H9 (cell line): Measurements from ENCODE around the gene OCIAD1. TPM values are rescaled to one million over a fixed set of nuclear protein-coding genes. Genes with fewer than 3 reads are reported as not detected.
A peak's percentile ranks its signal among the peaks of the same experiment; 100 is the strongest.

Experiments used
- DNase-seq: peaks from one replicate; pipeline ENCODE4 v3.0.0-alpha.2; 2017
- H2AFZ ChIP-seq: one replicate; pipeline ENCODE4 v1.6.1; 2013; ENCODE audit warnings: mild to moderate bottlenecking, low read length, control low read depth, moderate library complexity
- H2AK5ac ChIP-seq: 2 replicates; pipeline ENCODE4 v1.6.1; 2013; ENCODE audit warnings: low read length, control low read depth, mixed read lengths; ENCODE audit not compliant: insufficient read length
- H2BK120ac ChIP-seq: one replicate; pipeline ENCODE4 v1.6.1; 2013; ENCODE audit warnings: low read depth, mild to moderate bottlenecking, low read length, control low read depth, inconsistent platforms; ENCODE audit not compliant: poor library complexity, severe bottlenecking
- H2BK12ac ChIP-seq: 2 replicates; pipeline ENCODE4 v1.6.1; 2013; ENCODE audit warnings: low read length, control low read depth, mixed read lengths, low read depth; ENCODE audit not compliant: insufficient read length
- H2BK15ac ChIP-seq: 2 replicates; pipeline ENCODE4 v1.6.1; 2013; ENCODE audit warnings: low read depth, low read length, control low read depth
- H2BK20ac ChIP-seq: one replicate; pipeline ENCODE4 v1.6.1; 2013; ENCODE audit warnings: low read depth, mild to moderate bottlenecking, low read length, control low read depth, inconsistent platforms; ENCODE audit not compliant: poor library complexity, severe bottlenecking
- H2BK5ac ChIP-seq: 2 replicates; pipeline ENCODE4 v1.6.1; 2013; ENCODE audit warnings: low read length, control low read depth, mixed read lengths; ENCODE audit not compliant: insufficient read length
- H3K14ac ChIP-seq: 2 replicates; pipeline ENCODE4 v1.6.1; 2013; ENCODE audit warnings: low read length, control low read depth; ENCODE audit not compliant: insufficient read depth
- H3K18ac ChIP-seq: 2 replicates; pipeline ENCODE4 v1.6.1; 2013; ENCODE audit warnings: low read depth, mild to moderate bottlenecking, mixed read lengths, low read length, control low read depth; ENCODE audit not compliant: insufficient read length
- H3K23ac ChIP-seq: 2 replicates; pipeline ENCODE4 v1.6.1; 2013; ENCODE audit warnings: low read length, control low read depth, mixed read lengths, low read depth; ENCODE audit not compliant: insufficient read length
- H3K23me2 ChIP-seq: 2 replicates; pipeline ENCODE4 v1.6.1; 2013; ENCODE audit warnings: low read depth, mild to moderate bottlenecking, mixed read lengths, low read length, control low read depth; ENCODE audit not compliant: insufficient read length, poor library complexity, severe bottlenecking
- H3K27ac ChIP-seq: 2 replicates; pipeline ENCODE4 v1.5.1; 2013; ENCODE audit warnings: low read length, control low read depth, mixed read lengths, low read depth; ENCODE audit not compliant: insufficient read length
- H3K27me3 ChIP-seq: 2 replicates; pipeline ENCODE4 v1.6.1; 2013; ENCODE audit warnings: low read length, control low read depth, inconsistent platforms; ENCODE audit not compliant: insufficient read depth
- H3K4ac ChIP-seq: 2 replicates; pipeline ENCODE4 v1.6.1; 2013; ENCODE audit warnings: low read depth, mild to moderate bottlenecking, control low read depth, inconsistent platforms, low read length, moderate library complexity
- H3K4me1 ChIP-seq: 2 replicates; pipeline ENCODE4 v1.6.1; 2013; ENCODE audit warnings: low read length, control low read depth, inconsistent platforms; ENCODE audit not compliant: insufficient read depth
- H3K4me2 ChIP-seq: 2 replicates; pipeline ENCODE4 v1.6.1; 2013; ENCODE audit warnings: low read length, control low read depth, mixed read lengths; ENCODE audit not compliant: insufficient read length, insufficient read depth
- H3K56ac ChIP-seq: 2 replicates; pipeline ENCODE4 v1.6.1; 2013; ENCODE audit warnings: low read depth, mild to moderate bottlenecking, mixed read lengths, low read length, control low read depth; ENCODE audit not compliant: insufficient read length
- H3K79me1 ChIP-seq: 2 replicates; pipeline ENCODE4 v1.6.1; 2013; ENCODE audit warnings: low read depth, mild to moderate bottlenecking, moderate library complexity, low read length, control low read depth, inconsistent platforms; ENCODE audit not compliant: insufficient read depth, poor library complexity, severe bottlenecking
- H3K79me2 ChIP-seq: 2 replicates; pipeline ENCODE4 v1.6.1; 2013; ENCODE audit warnings: low read length, control low read depth, inconsistent platforms; ENCODE audit not compliant: insufficient read depth
- H3K9ac ChIP-seq: 2 replicates; pipeline ENCODE4 v1.6.1; 2013; ENCODE audit warnings: low read length, control low read depth, mixed read lengths; ENCODE audit not compliant: insufficient read length; ENCODE audit errors: extremely low read depth
- H3K9me3 ChIP-seq: one replicate; pipeline ENCODE4 v1.6.1; 2013; ENCODE audit warnings: low read depth, low read length, inconsistent platforms; ENCODE audit not compliant: control insufficient read depth
- H3T11ph ChIP-seq: one replicate; pipeline ENCODE4 v1.6.1; 2013; ENCODE audit warnings: mild to moderate bottlenecking, low read length, control low read depth, inconsistent platforms
- H4K20me1 ChIP-seq: one replicate; pipeline ENCODE4 v1.6.1; 2013; ENCODE audit not compliant: control insufficient read depth, insufficient read length, insufficient read depth
- H4K5ac ChIP-seq: 2 replicates; pipeline ENCODE4 v1.6.1; 2013; ENCODE audit warnings: low read depth, mild to moderate bottlenecking, mixed read lengths, low read length, control low read depth; ENCODE audit not compliant: insufficient read length
- H4K8ac ChIP-seq: replicated peaks from 2 replicates; pipeline ENCODE4 v1.6.1; 2013; ENCODE audit warnings: low read length, control low read depth, mixed read lengths, low read depth; ENCODE audit not compliant: insufficient read length
- H4K91ac ChIP-seq: 2 replicates; pipeline ENCODE4 v1.6.1; 2013; ENCODE audit warnings: low read depth, mild to moderate bottlenecking, moderate library complexity, mixed read lengths, low read length, control low read depth; ENCODE audit not compliant: insufficient read length
- H3K27ac Mint-ChIP-seq, 3 experiments: 2 replicates in 2 of 3; 3 replicates in 1 of 3; pipeline ENCODE4 v1.8.0; 2020 to 2021; ENCODE audit warnings: mixed read lengths in 3 of 3, mild to moderate bottlenecking in 1 of 3, moderate library complexity in 1 of 3
- H3K27me3 Mint-ChIP-seq: 2 replicates; pipeline ENCODE4 v1.8.0; 2021; ENCODE audit warnings: low read depth, mild to moderate bottlenecking, moderate library complexity, mixed read lengths
- H3K36me3 Mint-ChIP-seq, 3 experiments: 2 replicates in 2 of 3; 3 replicates in 1 of 3; pipeline ENCODE4 v1.8.0; 2020 to 2021; ENCODE audit warnings: low read depth in 3 of 3, mixed read lengths in 3 of 3; ENCODE audit not compliant: insufficient read depth in 1 of 3
- H3K4me1 Mint-ChIP-seq, 2 experiments: 2 replicates each; pipeline ENCODE4 v1.8.0; 2020; ENCODE audit warnings: mixed read lengths in 2 of 2
- H3K4me3 Mint-ChIP-seq, 2 experiments: 2 replicates in 1 of 2; 3 replicates in 1 of 2; pipeline ENCODE4 v1.8.0; 2020 to 2021; ENCODE audit warnings: mild to moderate bottlenecking in 2 of 2, mixed read lengths in 2 of 2, moderate library complexity in 1 of 2
- H3K9me3 Mint-ChIP-seq, 2 experiments: 2 replicates in 1 of 2; 3 replicates in 1 of 2; pipeline ENCODE4 v1.8.0; 2020; ENCODE audit warnings: mild to moderate bottlenecking in 2 of 2, mixed read lengths in 2 of 2, moderate library complexity in 1 of 2
- total RNA-seq: library from RNA; stranded (reverse); gene quantifications from 2 replicates; pipeline ENCODE4 v1.2.1, GENCODE V29; 2021
- TF ChIP-seq, protein P1 (sequence below): fragments of 200-600 bp; sonication (generic); conservative IDR thresholded peaks from 3 replicates; pipeline ENCODE4 v1.8.0; 2021; ENCODE audit warnings: antibody characterized with exemption, mild to moderate bottlenecking

Gene OCIAD1
- total RNA-seq, 1 experiment from 2014 or later, result 169 TPM

DNA sequence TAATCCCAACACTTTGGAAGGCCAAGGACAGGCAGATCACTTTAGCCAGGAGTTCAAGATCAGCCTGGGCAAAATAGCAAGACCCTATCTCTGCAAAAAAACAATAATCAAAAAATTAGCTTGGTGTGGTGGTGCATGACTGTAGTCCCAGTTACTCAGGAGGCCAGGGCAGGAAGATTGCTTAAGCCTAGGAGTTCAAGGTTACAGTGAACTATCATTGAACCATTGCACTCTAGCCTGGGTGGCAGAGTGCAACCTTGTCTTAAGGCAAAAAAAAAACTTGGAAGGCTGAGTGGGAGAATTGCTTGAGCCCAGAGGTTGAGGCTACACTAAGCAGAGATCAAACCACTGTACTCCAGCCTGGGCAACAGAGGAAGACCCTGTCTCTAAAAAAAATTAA is 45.6 kb upstream of the OCIAD1 start:
- Histone ChIP-seq H2AFZ (no peak overlapping the region), H2BK120ac (no peak overlapping the region), H3K27ac (no peak overlapping the region), H2BK20ac (no peak overlapping the region), H4K91ac (no peak overlapping the region), H4K20me1 (no peaks in the 10 kb centered on the region), H2BK15ac (no peak overlapping the region), H3T11ph (no peak overlapping the region), H2BK5ac (no peak overlapping the region), H3K23me2 (peaks cover 9% of the 10 kb centered on the region), H3K18ac (no peak overlapping the region), H2BK12ac (no peak overlapping the region), H3K9me3 (no peaks in the 10 kb centered on the region), H3K27me3 (no peaks in the 10 kb centered on the region), H3K14ac (no peak overlapping the region), H3K79me1 (no peaks in the 10 kb centered on the region), H4K8ac (no peak overlapping the region), H3K9ac (no peak overlapping the region), H3K4me2 (no peak overlapping the region), H3K56ac (no peak overlapping the region), H3K79me2 (no peaks in the 10 kb centered on the region), H3K23ac (no peak overlapping the region), H3K4ac (no peak overlapping the region), H4K5ac (no peak overlapping the region), H2AK5ac (no peak overlapping the region), H3K4me1 (no peaks in the 10 kb centered on the region)
- no peak for DNase-seq
- TF ChIP-seq, protein P1, sequence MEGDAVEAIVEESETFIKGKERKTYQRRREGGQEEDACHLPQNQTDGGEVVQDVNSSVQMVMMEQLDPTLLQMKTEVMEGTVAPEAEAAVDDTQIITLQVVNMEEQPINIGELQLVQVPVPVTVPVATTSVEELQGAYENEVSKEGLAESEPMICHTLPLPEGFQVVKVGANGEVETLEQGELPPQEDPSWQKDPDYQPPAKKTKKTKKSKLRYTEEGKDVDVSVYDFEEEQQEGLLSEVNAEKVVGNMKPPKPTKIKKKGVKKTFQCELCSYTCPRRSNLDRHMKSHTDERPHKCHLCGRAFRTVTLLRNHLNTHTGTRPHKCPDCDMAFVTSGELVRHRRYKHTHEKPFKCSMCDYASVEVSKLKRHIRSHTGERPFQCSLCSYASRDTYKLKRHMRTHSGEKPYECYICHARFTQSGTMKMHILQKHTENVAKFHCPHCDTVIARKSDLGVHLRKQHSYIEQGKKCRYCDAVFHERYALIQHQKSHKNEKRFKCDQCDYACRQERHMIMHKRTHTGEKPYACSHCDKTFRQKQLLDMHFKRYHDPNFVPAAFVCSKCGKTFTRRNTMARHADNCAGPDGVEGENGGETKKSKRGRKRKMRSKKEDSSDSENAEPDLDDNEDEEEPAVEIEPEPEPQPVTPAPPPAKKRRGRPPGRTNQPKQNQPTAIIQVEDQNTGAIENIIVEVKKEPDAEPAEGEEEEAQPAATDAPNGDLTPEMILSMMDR, result no peak
- H3K4me1 Mint-ChIP-seq, result peaks cover 13 to 19% of the 10 kb centered on the region in 2 experiments
- H3K9me3 Mint-ChIP-seq, result no peaks in the 10 kb centered on the region; a peak in 2 of 5 replicates
- H3K27ac Mint-ChIP-seq, result peak overlapping the region in 1 of 3 experiments; percentile 63; a peak in 1 of 7 replicates
- no peaks in the 10 kb centered on the region for H3K36me3 Mint-ChIP-seq
- H3K27me3 Mint-ChIP-seq, result no peaks in the 10 kb centered on the region
- H3K4me3 Mint-ChIP-seq, result peak overlapping the region in 1 of 2 experiments; percentile 8; a peak in 1 of 5 replicates
